Prostate gland (tissue), 2 donors: Measurements from ENCODE around the gene LVRN.

ENCODE experiments used
- CTCF ChIP-seq, 4 experiments: fragments of 200-600 bp in 2 of 4; fragments of 450-650 bp in 2 of 4; sonication (generic) in 2 of 4; IDR thresholded peaks; 1 replicate in 3 of 4; 2 replicates in 1 of 4; pipeline ENCODE4 v1.5.1; 2016 to 2019; ENCODE audit warnings: antibody characterized with exemption in 4 of 4, mild to moderate bottlenecking in 2 of 4, moderate library complexity in 2 of 4
- POLR2AphosphoS5 ChIP-seq: sonication (generic); formaldehyde crosslinking; IDR thresholded peaks from one replicate; pipeline ENCODE4 v1.6.1; 2017; ENCODE audit warnings: antibody characterized with exemption

DNA sequence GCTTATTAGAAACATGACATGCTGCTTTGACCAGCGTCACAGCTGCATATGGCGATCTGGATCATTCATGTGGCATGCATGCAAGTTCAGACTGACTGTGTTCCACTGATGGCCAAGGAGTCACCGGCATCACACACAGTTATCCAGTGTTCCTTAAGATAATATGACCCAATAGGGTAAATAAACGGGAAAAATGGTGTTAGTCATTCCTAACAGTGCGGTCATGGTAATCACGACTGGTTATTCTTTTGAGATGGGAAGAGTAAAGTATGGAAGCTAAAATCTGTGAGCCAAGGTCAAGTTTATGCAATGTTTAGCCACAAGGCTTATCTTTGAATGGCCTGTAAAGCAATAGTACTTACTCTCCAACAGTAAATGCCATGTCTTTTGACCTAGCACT, 29.3 kb upstream of the LVRN start:
- TF ChIP-seq CTCF (IDR thresholded peaks at IDR 0.05), result no peak
- no peak for TF ChIP-seq POLR2AphosphoS5
